Measurements from ENCODE around the gene NTSR1. TPM values are rescaled to one million over a fixed set of nuclear protein-coding genes. Genes with fewer than 3 reads are reported as not detected.

Gene NTSR1
- total RNA-seq, 2 donors from 2014 or later, result not detected

GRCh38 chr20:62778601-62779416 lies 70.2 kb downstream of the NTSR1 start:
- Mint-ChIP-seq H3K4me1 (peaks cover 23% of the 10 kb centered on the region), H3K27ac (peak overlapping the region; percentile 33), H3K4me3 (no peak overlapping the region), H3K36me3 (ENCODE audit: low read depth) (no peaks in the 10 kb centered on the region), H3K9me3 (no peaks in the 10 kb centered on the region), H3K27me3 (no peaks in the 10 kb centered on the region)
- ATAC-seq (replicated peaks), result no peak

- no peak overlapping the region for H3K4me3 Mint-ChIP-seq
- H3K4me1 Mint-ChIP-seq, result peaks cover 23% of the 10 kb centered on the region
- H3K9me3 Mint-ChIP-seq, result no peaks in the 10 kb centered on the region
- H3K27me3 Mint-ChIP-seq, result no peaks in the 10 kb centered on the region
- H3K36me3 Mint-ChIP-seq (ENCODE audit: low read depth), result no peaks in the 10 kb centered on the region
- ATAC-seq (replicated peaks), result no peak
- no peak overlapping the region for H3K27ac Mint-ChIP-seq
These were observed 70.7 kb downstream of the NTSR1 start for GRCh38 chr20:62779417-62779685.

- Mint-ChIP-seq H3K27ac (no peak overlapping the region), H3K9me3 (no peaks in the 10 kb centered on the region), H3K36me3 (ENCODE audit: low read depth) (no peaks in the 10 kb centered on the region), H3K4me3 (no peak overlapping the region), H3K4me1 (peaks cover 18% of the 10 kb centered on the region), H3K27me3 (no peaks in the 10 kb centered on the region)
- ATAC-seq (replicated peaks), result no peak
These were observed 71.6 kb downstream of the NTSR1 start for GRCh38 chr20:62780204-62780603.

GRCh38 chr20:62780696-62781095 lies 72.1 kb downstream of the NTSR1 start:
- Mint-ChIP-seq H3K27me3 (no peaks in the 10 kb centered on the region), H3K27ac (no peak overlapping the region), H3K4me3 (no peak overlapping the region), H3K36me3 (ENCODE audit: low read depth) (no peaks in the 10 kb centered on the region), H3K4me1 (peaks cover 14% of the 10 kb centered on the region), H3K9me3 (no peaks in the 10 kb centered on the region)
- ATAC-seq (replicated peaks), result no peak

GRCh38 chr20:62782149-62782892 lies 73.7 kb downstream of the NTSR1 start:
- no peaks in the 10 kb centered on the region for H3K27me3 Mint-ChIP-seq
- ATAC-seq (replicated peaks), result no peak
- H3K36me3 Mint-ChIP-seq (ENCODE audit: low read depth), result no peaks in the 10 kb centered on the region
- peaks cover 6% of the 10 kb centered on the region for H3K4me1 Mint-ChIP-seq
- no peak overlapping the region for H3K27ac Mint-ChIP-seq
- H3K4me3 Mint-ChIP-seq, result no peak overlapping the region
- no peaks in the 10 kb centered on the region for H3K9me3 Mint-ChIP-seq

GRCh38 chr20:62782893-62783278 lies 74.2 kb downstream of the NTSR1 start:
- H3K4me3 Mint-ChIP-seq, result no peak overlapping the region
- H3K9me3 Mint-ChIP-seq, result no peaks in the 10 kb centered on the region
- H3K4me1 Mint-ChIP-seq, result peaks cover 11% of the 10 kb centered on the region
- no peaks in the 10 kb centered on the region for H3K36me3 Mint-ChIP-seq (ENCODE audit: low read depth)
- H3K27ac Mint-ChIP-seq, result no peak overlapping the region
- H3K27me3 Mint-ChIP-seq, result no peaks in the 10 kb centered on the region
- no peak for ATAC-seq (replicated peaks)

GRCh38 chr20:62784497-62784896 lies 75.9 kb downstream of the NTSR1 start:
- Mint-ChIP-seq H3K9me3 (no peaks in the 10 kb centered on the region), H3K27me3 (no peaks in the 10 kb centered on the region), H3K36me3 (ENCODE audit: low read depth) (no peaks in the 10 kb centered on the region), H3K27ac (no peak overlapping the region), H3K4me1 (peaks cover 12% of the 10 kb centered on the region), H3K4me3 (no peak overlapping the region)
- ATAC-seq (replicated peaks), result no peak

GRCh38 chr20:62785393-62785792 lies 76.8 kb downstream of the NTSR1 start:
- H3K4me3 Mint-ChIP-seq, result no peak overlapping the region

GRCh38 chr20:62786157-62786556 lies 77.5 kb downstream of the NTSR1 start:
- Mint-ChIP-seq H3K9me3 (no peaks in the 10 kb centered on the region), H3K4me1 (peaks cover 12% of the 10 kb centered on the region), H3K4me3 (no peak overlapping the region), H3K27me3 (no peaks in the 10 kb centered on the region), H3K27ac (no peak overlapping the region), H3K36me3 (ENCODE audit: low read depth) (no peaks in the 10 kb centered on the region)
- ATAC-seq (replicated peaks), result no peak

More at GRCh38 chr20:62785393-62785792, 76.8 kb downstream of the NTSR1 start:
- H3K27ac Mint-ChIP-seq, result no peak overlapping the region
- H3K27me3 Mint-ChIP-seq, result no peaks in the 10 kb centered on the region
- ATAC-seq (replicated peaks), result no peak
- no peaks in the 10 kb centered on the region for H3K9me3 Mint-ChIP-seq
- H3K4me1 Mint-ChIP-seq, result peaks cover 12% of the 10 kb centered on the region
- H3K36me3 Mint-ChIP-seq (ENCODE audit: low read depth), result no peaks in the 10 kb centered on the region

GRCh38 chr20:62787321-62787720 lies 78.7 kb downstream of the NTSR1 start:
- peak overlapping the region; percentile 68 for H3K27ac Mint-ChIP-seq
- H3K27me3 Mint-ChIP-seq, result no peaks in the 10 kb centered on the region
- peak overlapping the region; percentile 19 for H3K4me3 Mint-ChIP-seq
- peak; percentile 64 for ATAC-seq (replicated peaks)
- no peaks in the 10 kb centered on the region for H3K36me3 Mint-ChIP-seq (ENCODE audit: low read depth)
- H3K9me3 Mint-ChIP-seq, result no peaks in the 10 kb centered on the region
- H3K4me1 Mint-ChIP-seq, result peaks cover 15% of the 10 kb centered on the region

- peaks cover 15% of the 10 kb centered on the region for H3K4me1 Mint-ChIP-seq
- ATAC-seq (replicated peaks), result no peak
- H3K27ac Mint-ChIP-seq, result peak overlapping the region; percentile 68
- H3K27me3 Mint-ChIP-seq, result no peaks in the 10 kb centered on the region
- peak overlapping the region; percentile 19 for H3K4me3 Mint-ChIP-seq
- no peaks in the 10 kb centered on the region for H3K36me3 Mint-ChIP-seq (ENCODE audit: low read depth)
- H3K9me3 Mint-ChIP-seq, result no peaks in the 10 kb centered on the region
These were observed 79.2 kb downstream of the NTSR1 start for GRCh38 chr20:62787866-62788265.

- H3K27me3 Mint-ChIP-seq, result no peaks in the 10 kb centered on the region
- no peak overlapping the region for H3K4me3 Mint-ChIP-seq
- H3K9me3 Mint-ChIP-seq, result no peaks in the 10 kb centered on the region
- no peaks in the 10 kb centered on the region for H3K36me3 Mint-ChIP-seq (ENCODE audit: low read depth)
- H3K4me1 Mint-ChIP-seq, result peaks cover 15% of the 10 kb centered on the region
- ATAC-seq (replicated peaks), result no peak
- H3K27ac Mint-ChIP-seq, result no peak overlapping the region
These were observed 80.0 kb downstream of the NTSR1 start for GRCh38 chr20:62788607-62789006.

GRCh38 chr20:62790075-62790474 lies 81.4 kb downstream of the NTSR1 start:
- Mint-ChIP-seq H3K4me1 (peaks cover 15% of the 10 kb centered on the region), H3K36me3 (ENCODE audit: low read depth) (no peaks in the 10 kb centered on the region), H3K9me3 (no peaks in the 10 kb centered on the region), H3K27me3 (no peaks in the 10 kb centered on the region), H3K27ac (no peak overlapping the region), H3K4me3 (no peak overlapping the region)
- no peak for ATAC-seq (replicated peaks)

GRCh38 chr20:62791301-62792181 lies 82.9 kb downstream of the NTSR1 start:
- Mint-ChIP-seq H3K27ac (peak overlapping the region; percentile 23), H3K4me3 (peak overlapping the region; percentile 6), H3K36me3 (ENCODE audit: low read depth) (no peaks in the 10 kb centered on the region), H3K4me1 (peaks cover 15% of the 10 kb centered on the region), H3K9me3 (no peaks in the 10 kb centered on the region), H3K27me3 (no peaks in the 10 kb centered on the region)
- ATAC-seq (replicated peaks), result no peak

All from activated T-helper 17 cell treated with anti-CD3 and anti-CD28 coated beads, Interleukin-2, amount 50 U/mL, for 72 hours (primary cell).